Mucosa of descending colon (tissue), 3 donors: ENCODE results near the gene NT5C1B. TPM values are rescaled to one million over a fixed set of nuclear protein-coding genes. Genes with fewer than 3 reads are reported as not detected.

ENCODE experiments used
- ATAC-seq: fragments of 200-7000 bp; cut with Tn5 transposase; one replicate; pipeline ENCODE4 v1.9.1; 2020; ENCODE audit warnings: mild to moderate bottlenecking, moderate library complexity
- DNase-seq, 3 donors: peaks; one replicate each; pipeline ENCODE4 v3.0.0-alpha.2; 2020
- H3K36me3 ChIP-seq: fragments of 200-600 bp; one replicate; pipeline ENCODE4 v1.8.0; 2021; ENCODE audit warnings: low read depth, mild to moderate bottlenecking
- H3K4me1 ChIP-seq: fragments of 200-600 bp; one replicate; pipeline ENCODE4 v1.8.0; 2021; ENCODE audit warnings: low read depth, mild to moderate bottlenecking
- H3K4me3 ChIP-seq: fragments of 200-600 bp; one replicate; pipeline ENCODE4 v1.8.0; 2021; ENCODE audit warnings: mild to moderate bottlenecking
- H3K9me3 ChIP-seq: fragments of 200-600 bp; one replicate; pipeline ENCODE4 v1.8.0; 2021; ENCODE audit warnings: mild to moderate bottlenecking
- intact Hi-C, 2 donors: fragments of 100-400 bp; cut with DNase I in 1 of 2; cut with micrococcal nuclease in 1 of 2; formaldehyde crosslinking; loops; one replicate each; pipeline versions ENCODE4 v1.11.0 to v1.11.1; 2022; cut with DNase I, micrococcal nuclease
- total RNA-seq, 3 donors: library from RNA; stranded (reverse); fragmentation: NEBNext Ultra II Directional in 2 of 3; extraction: Animal tissue kit (Norgen Biotek cat#: 25700) in 2 of 3; gene quantifications; one replicate each; pipeline versions ENCODE4 v1.2.1 to v1.2.4, GENCODE V29; 2021 to 2023
- TF ChIP-seq, protein P1 (sequence below): fragments of 200-600 bp; IDR thresholded peaks from one replicate; pipeline ENCODE4 v1.8.0; 2022; ENCODE audit warnings: antibody characterized with exemption, mild to moderate bottlenecking
- donor health status: DM: no; HTN: no; CAD: no; lungs with moderate emphysema.
- donor health status: DM: no; HTN: no; CAD: no.
- donor health status: DM: no; HTN: yes; CAD: no.

Gene NT5C1B
- total RNA-seq, 3 donors from 2014 or later, result not detected

DNA sequence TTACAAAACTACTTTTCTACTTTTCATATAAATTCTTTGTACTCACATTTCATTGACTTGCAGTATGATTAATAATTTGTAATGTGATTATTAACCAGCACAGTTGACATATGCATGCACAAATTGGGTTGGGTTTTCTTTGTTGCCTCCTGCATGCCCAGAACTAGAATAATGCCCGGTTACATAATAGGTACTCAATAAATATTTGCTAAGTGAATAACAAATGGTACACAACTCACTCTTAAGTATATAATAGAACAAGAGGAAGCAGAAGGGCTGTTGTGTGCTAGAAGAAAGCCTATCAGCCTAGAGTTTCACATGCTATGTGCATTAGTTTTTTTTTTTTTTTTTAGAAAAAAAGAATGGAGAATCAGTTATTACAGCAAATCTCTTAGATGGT lies 38.2 kb downstream of the NT5C1B start:
- intact Hi-C loops, result no loop called here

DNA sequence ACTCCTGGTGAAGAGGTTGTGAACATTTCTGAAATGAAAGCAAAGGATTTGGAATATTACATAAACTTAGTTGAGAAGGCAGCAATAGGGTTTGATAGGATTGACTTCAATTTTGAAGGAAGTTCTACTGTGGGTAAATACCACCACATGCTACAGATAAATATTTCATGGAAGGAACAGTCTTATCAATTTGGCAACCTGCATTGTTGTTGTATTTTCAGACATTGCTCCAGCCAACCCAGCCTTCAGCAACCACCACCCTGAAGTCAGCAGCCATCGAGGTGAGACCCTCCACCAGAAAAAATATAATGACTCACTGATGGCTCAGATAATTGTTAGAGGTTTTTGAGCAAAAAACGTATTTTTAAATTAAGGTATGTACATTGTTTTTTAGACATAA lies 38.9 kb downstream of the NT5C1B start:
- no peaks in the 10 kb centered on the region for H3K36me3 ChIP-seq
- TF ChIP-seq, protein P1, sequence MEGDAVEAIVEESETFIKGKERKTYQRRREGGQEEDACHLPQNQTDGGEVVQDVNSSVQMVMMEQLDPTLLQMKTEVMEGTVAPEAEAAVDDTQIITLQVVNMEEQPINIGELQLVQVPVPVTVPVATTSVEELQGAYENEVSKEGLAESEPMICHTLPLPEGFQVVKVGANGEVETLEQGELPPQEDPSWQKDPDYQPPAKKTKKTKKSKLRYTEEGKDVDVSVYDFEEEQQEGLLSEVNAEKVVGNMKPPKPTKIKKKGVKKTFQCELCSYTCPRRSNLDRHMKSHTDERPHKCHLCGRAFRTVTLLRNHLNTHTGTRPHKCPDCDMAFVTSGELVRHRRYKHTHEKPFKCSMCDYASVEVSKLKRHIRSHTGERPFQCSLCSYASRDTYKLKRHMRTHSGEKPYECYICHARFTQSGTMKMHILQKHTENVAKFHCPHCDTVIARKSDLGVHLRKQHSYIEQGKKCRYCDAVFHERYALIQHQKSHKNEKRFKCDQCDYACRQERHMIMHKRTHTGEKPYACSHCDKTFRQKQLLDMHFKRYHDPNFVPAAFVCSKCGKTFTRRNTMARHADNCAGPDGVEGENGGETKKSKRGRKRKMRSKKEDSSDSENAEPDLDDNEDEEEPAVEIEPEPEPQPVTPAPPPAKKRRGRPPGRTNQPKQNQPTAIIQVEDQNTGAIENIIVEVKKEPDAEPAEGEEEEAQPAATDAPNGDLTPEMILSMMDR, result no peak
- DNase-seq (no peak), ATAC-seq (no peak)
- intact Hi-C loops, result no loop called here
- H3K9me3 ChIP-seq, result no peaks in the 10 kb centered on the region
- H3K4me1 ChIP-seq, result no peaks in the 10 kb centered on the region
- H3K4me3 ChIP-seq, result no peak overlapping the region

More for the DNA sequence above, 38.2 kb downstream of the NT5C1B start:
- ATAC-seq, result no peak
- Histone ChIP-seq H3K4me1 (no peaks in the 10 kb centered on the region), H3K9me3 (no peaks in the 10 kb centered on the region), H3K4me3 (no peak overlapping the region), H3K36me3 (no peaks in the 10 kb centered on the region)
- TF ChIP-seq, protein P1, result no peak
- no peak for DNase-seq

DNA sequence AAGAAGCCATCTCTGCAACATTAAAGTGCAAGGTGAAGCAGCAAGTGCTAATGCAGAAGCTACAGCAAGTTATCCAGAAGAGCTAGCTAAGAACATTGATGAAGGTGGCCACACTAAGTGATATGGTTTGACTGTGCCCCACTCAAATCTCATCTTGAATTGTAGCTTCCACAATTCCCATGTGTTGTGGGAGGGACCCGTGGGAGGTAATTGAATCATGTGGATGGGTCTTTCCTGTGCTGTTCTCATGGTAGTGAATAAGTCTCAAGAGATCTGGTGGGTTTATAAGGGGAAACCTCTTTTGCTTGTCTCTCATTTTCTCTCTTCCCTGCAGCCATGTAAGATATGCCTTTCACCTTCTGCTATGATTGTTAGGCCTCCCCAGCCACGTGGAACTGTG lies 40.3 kb downstream of the NT5C1B start:
- H3K36me3 ChIP-seq, result no peaks in the 10 kb centered on the region
- TF ChIP-seq, protein P1, result no peak
- ATAC-seq, result no peak
- H3K9me3 ChIP-seq, result no peaks in the 10 kb centered on the region
- DNase-seq, result no peak
- H3K4me1 ChIP-seq, result no peaks in the 10 kb centered on the region
- H3K4me3 ChIP-seq, result no peak overlapping the region
- intact Hi-C loops, result no loop called here

DNA sequence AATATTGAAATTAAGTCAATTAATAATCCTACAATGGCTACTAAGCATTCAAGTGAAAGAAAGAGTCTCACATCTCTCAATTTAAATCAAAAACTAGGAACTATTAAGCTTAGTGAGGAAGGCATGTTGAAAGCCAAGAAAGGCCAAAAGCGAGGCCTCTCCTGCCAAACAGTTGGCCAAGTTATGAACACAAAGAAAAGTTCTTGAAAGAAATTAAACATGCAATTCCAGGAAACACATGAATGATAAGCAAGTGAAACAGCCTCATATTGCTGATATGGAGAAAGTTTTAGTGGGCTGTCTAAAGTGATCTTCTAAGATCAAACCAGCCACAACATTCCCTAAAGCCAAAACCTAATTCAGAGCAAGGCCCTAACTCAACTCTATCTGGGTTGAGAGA lies 40.7 kb downstream of the NT5C1B start:
- Histone ChIP-seq H3K9me3 (no peaks in the 10 kb centered on the region), H3K4me1 (no peaks in the 10 kb centered on the region), H3K36me3 (no peaks in the 10 kb centered on the region), H3K4me3 (no peak overlapping the region)
- ATAC-seq (no peak), DNase-seq (no peak)
- TF ChIP-seq, protein P1, result no peak
- intact Hi-C loops, result no loop called here

DNA sequence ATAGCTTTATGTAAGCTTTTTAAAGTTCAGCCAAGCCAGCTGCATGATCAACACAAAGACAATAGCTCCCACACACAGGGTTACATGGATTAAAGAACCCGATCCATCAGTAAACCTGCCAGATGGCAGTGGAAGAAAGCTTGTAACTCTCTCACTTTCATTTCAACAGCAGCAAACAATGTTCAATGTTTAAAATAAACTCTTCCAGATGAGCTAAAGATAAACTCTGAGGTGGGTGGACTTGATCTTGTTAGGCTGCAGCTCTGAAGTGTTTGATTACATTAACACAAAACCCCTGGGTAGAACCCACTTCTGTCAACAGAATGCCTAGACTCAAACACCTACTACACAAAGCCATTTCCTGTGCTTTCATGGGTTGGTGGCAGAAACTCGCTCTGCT lies 42.8 kb downstream of the NT5C1B start:
- DNase-seq (no peak), ATAC-seq (no peak)
- H3K9me3 ChIP-seq, result no peaks in the 10 kb centered on the region
- no peaks in the 10 kb centered on the region for H3K4me1 ChIP-seq
- H3K4me3 ChIP-seq, result no peak overlapping the region
- intact Hi-C loops, result no loop called here
- no peaks in the 10 kb centered on the region for H3K36me3 ChIP-seq
- TF ChIP-seq, protein P1, result no peak

DNA sequence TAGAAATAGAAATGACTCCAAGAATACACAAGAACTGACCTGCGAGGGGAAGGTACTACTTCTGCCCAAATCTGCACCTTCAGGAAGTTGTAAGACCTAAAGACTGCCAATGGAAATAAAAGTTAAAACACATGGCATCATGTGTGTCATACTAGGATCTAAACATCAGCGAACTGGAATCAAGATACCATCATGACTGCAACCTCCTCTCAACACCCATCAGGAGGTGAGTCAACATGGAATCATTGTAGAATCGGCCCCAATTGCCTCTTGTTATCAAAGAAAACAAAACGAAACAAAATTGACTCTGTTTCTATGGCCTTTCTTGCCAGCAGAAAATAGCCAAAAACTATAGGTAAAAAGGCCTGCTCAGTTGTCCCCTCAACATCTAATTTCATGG lies 44.0 kb downstream of the NT5C1B start:
- intact Hi-C loops, result no loop called here
- TF ChIP-seq, protein P1, result no peak
- ATAC-seq (no peak), DNase-seq (no peak)
- Histone ChIP-seq H3K36me3 (no peaks in the 10 kb centered on the region), H3K9me3 (no peaks in the 10 kb centered on the region), H3K4me3 (no peak overlapping the region), H3K4me1 (no peaks in the 10 kb centered on the region)
